ENCODE measurements around the gene NACA.
"Not testable (repeated sequence)": the region's sequence is repeated elsewhere in the genome, so short reads cannot be mapped to it uniquely, and the experiment has no call there.

The NACA gene

GRCh38 chr12:56724972-56725722 lies at the start of gene NACA:
Gene NACA, minus strand, starts transcription at chr12:56725299. Its CDS starts 778 bp downstream, at chr12:56724521.
- peak; percentile 100 for DNase-seq

GRCh38 chr12:56773113-56773512 lies 48.0 kb upstream of the NACA start:
- DNase-seq, result no peak

GRCh38 chr12:56772625-56773024 lies 47.5 kb upstream of the NACA start:
- no peak for DNase-seq

DNA sequence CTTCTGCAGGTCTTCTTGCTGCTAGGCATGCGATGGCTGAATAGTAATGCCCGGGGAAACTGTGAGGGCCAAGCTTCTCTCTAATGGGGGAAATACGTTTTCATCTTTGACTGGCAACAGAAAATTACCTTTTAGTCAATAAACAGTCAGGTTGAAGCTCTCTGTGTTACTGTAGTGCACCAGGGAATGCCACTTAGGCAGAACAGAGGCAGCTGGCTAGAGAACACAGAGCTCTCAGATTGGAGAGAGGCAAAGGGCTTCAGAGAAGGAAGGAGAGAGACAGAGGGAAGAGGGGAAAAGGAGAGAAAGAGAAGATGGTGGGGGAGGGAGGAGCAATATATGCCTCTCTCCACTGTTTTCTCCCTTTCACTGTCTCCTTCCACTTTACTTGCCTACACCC lies 44.8 kb upstream of the NACA start:
- DNase-seq, result no peak

GRCh38 chr12:56768424-56768823 lies 43.3 kb upstream of the NACA start:
- DNase-seq, result no peak

GRCh38 chr12:56766535-56766934 lies 41.4 kb upstream of the NACA start:
- no peak for DNase-seq

GRCh38 chr12:56763753-56764657 lies 38.9 kb upstream of the NACA start:
- DNase-seq, result no peak

DNA sequence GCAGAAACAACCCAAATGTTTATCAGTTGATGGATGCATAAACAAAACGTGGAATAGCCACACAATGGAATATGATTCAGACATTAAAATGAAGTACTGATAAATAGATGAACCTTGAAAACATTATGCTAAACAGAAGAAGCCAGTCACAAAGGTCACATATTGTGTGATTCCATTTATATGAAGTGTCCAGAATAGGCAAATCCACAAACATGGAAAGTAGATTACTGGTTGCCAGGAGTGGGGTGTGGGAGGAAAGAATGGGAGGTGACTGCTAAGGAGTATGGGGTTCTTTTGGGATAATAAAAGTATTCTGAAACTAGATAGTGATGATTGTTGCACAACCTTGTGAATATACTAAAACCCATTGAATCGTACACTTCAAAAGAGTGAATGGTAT lies 36.7 kb upstream of the NACA start:
- no peak for DNase-seq

DNA sequence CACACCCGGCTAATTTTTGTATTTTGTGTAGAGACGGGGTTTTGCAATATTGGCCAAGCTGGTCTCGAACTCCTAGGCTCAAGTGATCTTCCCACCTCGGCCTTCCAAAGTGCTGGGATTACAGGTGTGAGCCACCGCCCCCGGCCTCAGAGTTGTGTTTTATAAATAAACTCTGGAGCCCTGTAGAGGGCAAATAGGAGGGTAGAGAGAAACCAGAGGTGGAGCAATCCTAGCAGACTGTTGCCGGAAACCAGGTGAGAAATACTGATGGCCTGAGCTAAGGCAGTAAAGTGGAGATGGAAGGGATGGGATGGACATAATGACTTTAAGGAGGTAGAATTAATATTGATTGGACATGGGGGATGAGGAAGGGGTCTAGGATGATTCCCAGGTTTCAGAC lies 35.4 kb upstream of the NACA start:
- no peak for DNase-seq

GRCh38 chr12:56759263-56759908 lies 34.3 kb upstream of the NACA start:
- DNase-seq, result no peak

DNA sequence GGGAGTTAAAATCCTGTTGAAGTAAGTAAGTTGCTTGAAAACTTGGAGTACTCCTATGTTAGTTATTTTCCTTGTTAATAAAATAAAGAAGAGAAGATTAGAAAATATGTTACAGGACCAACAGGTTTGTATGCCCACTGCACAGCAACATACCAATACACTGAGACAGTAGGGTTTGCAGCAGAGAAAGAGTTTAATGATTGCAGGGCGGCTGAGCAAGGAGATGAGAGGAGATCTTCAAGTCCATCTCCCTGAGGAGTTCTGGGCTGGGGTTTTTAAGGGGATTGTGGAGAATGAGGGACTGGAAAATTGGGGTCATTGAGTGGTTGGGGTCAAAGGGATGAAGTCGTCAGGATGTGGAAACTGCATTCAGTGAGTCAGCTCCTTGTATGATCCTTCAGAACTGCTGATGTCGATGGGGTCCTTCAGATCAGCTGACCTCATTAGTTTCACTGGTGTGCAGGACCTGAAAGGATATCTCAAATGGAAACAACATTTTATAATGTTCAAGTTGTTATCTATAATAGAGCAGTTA lies 33.7 kb upstream of the NACA start:
- DNase-seq, result no peak

- not testable (repeated sequence) for DNase-seq
Observed at GRCh38 chr12:56757971-56758370, 32.9 kb upstream of the NACA start.

DNA sequence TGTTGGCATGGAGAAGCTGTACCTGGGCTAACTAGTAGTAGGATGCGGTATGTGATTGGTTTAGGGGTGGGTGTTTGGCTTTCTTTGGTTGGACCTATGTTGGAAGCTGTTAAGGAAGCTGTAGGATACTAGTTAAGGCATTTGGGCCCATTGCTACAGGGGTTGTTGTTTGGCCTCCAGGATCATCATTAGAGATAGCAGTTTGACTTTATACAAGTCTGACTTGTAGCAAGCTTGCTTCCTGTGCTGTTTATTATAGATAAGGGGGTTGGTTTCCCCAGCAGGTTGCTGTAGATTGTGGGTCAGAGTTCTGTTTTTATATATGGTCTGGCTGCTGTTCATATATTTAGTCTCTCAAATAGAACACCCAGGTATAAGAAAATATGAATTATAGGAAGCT lies 28.5 kb upstream of the NACA start:
- DNase-seq, result no peak

DNA sequence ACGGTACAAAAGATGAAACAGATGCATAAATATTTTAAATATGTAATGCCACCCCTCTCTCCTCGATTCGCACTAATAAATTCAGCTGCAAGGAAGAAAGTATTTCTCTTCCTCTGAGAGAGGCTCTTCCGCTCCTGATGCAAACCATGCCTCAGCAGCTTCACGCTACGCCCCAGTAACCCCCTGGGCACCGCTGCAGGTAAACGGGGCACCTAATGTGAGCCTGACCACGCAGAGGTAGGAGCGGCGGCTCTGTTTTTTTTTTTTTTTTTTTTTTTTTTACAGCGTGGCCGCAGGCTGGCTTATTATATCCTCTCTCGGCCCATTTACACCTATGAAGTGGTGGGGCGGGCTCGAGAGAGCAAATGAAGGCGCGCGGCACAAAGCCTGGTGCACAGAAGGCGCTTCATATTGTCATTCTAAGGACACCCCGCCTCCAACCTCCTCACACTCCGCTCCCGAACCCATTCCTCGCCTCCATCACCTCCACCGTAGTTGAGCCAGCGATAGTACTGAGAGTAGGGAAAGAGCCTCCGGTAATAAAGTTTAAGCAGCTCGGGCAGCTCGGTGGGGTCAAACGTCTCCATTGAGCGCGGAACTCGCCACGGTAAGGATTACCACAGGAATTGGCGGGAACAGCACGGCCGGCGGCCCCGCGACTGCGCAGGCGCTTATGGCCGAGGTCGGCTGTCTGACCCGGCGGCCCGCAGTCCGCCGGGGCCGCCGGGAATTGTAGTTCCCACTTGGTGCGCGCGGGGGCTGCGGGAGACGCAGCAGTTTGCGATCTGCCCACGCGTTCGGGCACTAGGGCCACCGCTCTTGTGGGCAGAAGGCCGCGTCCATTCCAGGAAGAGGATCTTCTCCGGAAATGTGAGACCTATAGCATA lies 26.9 kb upstream of the NACA start, which contains the start of gene PRIM1:
Gene PRIM1 (minus strand): TSS at position 612 of the 887 bp plus-strand sequence. CDS start 25 bp downstream, at position 587.
- peak; percentile 94 for DNase-seq

DNA sequence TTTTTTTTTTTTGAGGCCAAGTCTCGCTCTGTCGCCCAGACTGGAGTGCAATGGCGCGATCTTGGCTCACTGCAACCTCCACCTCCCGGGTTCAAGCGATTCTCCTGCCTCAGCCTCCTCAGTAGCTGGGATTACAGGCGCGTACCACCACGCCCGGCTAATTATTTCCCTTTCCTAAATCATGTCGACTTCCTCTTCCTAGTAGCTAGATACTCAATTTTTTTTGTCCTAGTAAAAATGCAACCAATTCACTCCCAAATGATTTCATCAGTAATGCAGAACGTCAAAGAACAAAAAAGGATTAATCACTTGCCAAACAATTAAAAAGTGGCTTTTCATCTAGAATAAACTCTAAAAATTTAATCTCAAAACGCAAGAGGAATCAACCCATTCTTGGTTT lies 25.5 kb upstream of the NACA start:
- not testable (repeated sequence) for DNase-seq

GRCh38 chr12:56749853-56750252 lies 24.8 kb upstream of the NACA start:
- no peak for DNase-seq

DNA sequence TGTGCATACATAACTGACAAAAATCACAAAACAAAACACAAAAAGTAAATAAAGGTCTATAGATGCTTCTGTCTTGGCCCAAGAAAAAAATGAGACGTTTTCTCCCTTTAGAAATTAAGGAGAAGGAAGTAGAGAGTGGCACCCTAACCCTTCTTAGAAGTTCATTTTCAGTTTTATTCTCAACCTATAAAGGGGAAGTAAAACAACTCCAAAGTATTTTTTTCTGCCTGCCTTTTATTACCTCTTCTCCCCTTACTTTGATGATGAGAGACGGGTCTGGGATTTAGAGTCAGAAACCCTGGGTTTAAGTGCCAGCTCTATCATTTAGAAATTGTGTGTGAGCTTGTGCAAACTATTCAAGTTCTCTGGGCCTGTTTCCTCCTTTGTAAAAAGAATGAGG lies 24.3 kb upstream of the NACA start:
- DNase-seq, result no peak

- DNase-seq, result peak; percentile 27
Observed at GRCh38 chr12:56728139-56728861, 3.2 kb upstream of the NACA start.

GRCh38 chr12:56726196-56726675 lies 1.1 kb upstream of the NACA start:
- not testable (repeated sequence) for DNase-seq

GRCh38 chr12:56725723-56726102 lies 614 bp upstream of the NACA start:
- DNase-seq, result no peak

DNA sequence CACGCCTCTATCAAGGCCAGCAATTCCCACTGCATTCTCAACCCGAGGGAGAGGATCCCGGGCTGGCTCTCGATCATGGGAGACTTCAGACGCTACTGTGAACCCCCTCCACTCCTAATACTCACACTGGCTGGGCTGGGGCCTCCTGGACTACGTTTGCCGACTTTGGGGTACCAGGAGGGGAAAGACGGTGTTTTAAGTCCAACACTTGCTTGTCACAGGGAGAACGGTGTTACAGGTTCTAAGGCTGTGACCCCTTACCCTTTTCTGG lies 463 bp downstream of the NACA start:
- DNase-seq, result no peak

All from activated effector memory CD4-positive, alpha-beta T cell treated with anti-CD3 and anti-CD28 coated beads, Interleukin-2, amount 50 U/mL, for 16 hours (primary cell).